HG03060 (cell line): Measurements from ENCODE around the gene ALOX15.

Source experiments
- ATAC-seq: cut with Tn5 transposase; IDR thresholded peaks from one replicate; pipeline ENCODE4 v1.9.1; 2021; ENCODE audit warnings: low read depth, moderate number of reproducible peaks; ENCODE audit not compliant: unreplicated experiment

Gene ALOX15

GRCh38 chr17:4582101-4582501, 59.4 kb downstream of the ALOX15 start:
- no peak for ATAC-seq
